Tibial nerve (tissue), 4 donors: ENCODE results near the gene HID1.

ENCODE experiments used
- CTCF ChIP-seq, 5 experiments: fragments of 200-600 bp in 3 of 5; fragments of 450-650 bp in 2 of 5; sonication (generic) in 3 of 5; IDR thresholded peaks; one replicate each; pipeline ENCODE4 v1.5.1; 2016 to 2019; ENCODE audit warnings: antibody characterized with exemption in 5 of 5, mild to moderate bottlenecking in 3 of 5, moderate library complexity in 2 of 5
- EP300 ChIP-seq, 2 donors: sonication (generic); formaldehyde crosslinking; IDR thresholded peaks; one replicate each; pipeline ENCODE4 v1.6.1; 2017; ENCODE audit warnings: antibody characterized with exemption in 2 of 2, mild to moderate bottlenecking in 1 of 2

- TF ChIP-seq CTCF (IDR thresholded peaks at IDR 0.05) (no peak), EP300 (IDR thresholded peaks at IDR 0.05) (no peak)
Measured at GRCh38 chr17:74921769-74922168, 50.8 kb downstream of the HID1 start.
